HepG2 (cell line): ENCODE measurements around the gene TK2. TPM values are rescaled to one million over a fixed set of nuclear protein-coding genes. Genes with fewer than 3 reads are reported as not detected.

Source experiments
- AKNA ChIP-seq: sonication (generic); formaldehyde crosslinking; IDR thresholded peaks from 2 replicates; pipeline ENCODE4 v1.4.0; 2020; ENCODE audit warnings: missing genetic modification reagents, borderline replicate concordance
- ARNT2 ChIP-seq: sonication (generic); formaldehyde crosslinking; IDR thresholded peaks from 2 replicates; pipeline ENCODE4 v1.8.0; 2022; ENCODE audit warnings: mild to moderate bottlenecking, low read depth, missing genetic modification reagents, moderate library complexity
- GABPB1 ChIP-seq: IDR thresholded peaks from 2 replicates; pipeline ENCODE4 v1.6.1; 2016; ENCODE audit warnings: mild to moderate bottlenecking, missing genetic modification reagents, moderate library complexity, missing compliant biosample characterization
- HIVEP1 ChIP-seq: sonication (generic); formaldehyde crosslinking; IDR thresholded peaks from 2 replicates; pipeline ENCODE4 v1.4.0; 2020; ENCODE audit warnings: mild to moderate bottlenecking, missing genetic modification reagents
- HOXA3 ChIP-seq: sonication (generic); formaldehyde crosslinking; IDR thresholded peaks from 2 replicates; pipeline ENCODE4 v1.5.0; 2020; ENCODE audit warnings: missing genetic modification reagents
- IKZF1 ChIP-seq: fragments of 450-650 bp; IDR thresholded peaks from 2 replicates; pipeline ENCODE4 v1.7.1; 2016
- PHF21A ChIP-seq: sonication (generic); formaldehyde crosslinking; IDR thresholded peaks from 2 replicates; pipeline ENCODE4 v1.5.0; 2020; ENCODE audit warnings: mild to moderate bottlenecking, missing genetic modification reagents
- SALL1 ChIP-seq: sonication (generic); formaldehyde crosslinking; IDR thresholded peaks from 2 replicates; pipeline ENCODE4 v1.8.0; 2022; ENCODE audit warnings: mild to moderate bottlenecking, missing genetic modification reagents
- SATB2 ChIP-seq: sonication (generic); formaldehyde crosslinking; IDR thresholded peaks from 2 replicates; pipeline ENCODE4 v1.5.0; 2020; ENCODE audit warnings: missing genetic modification reagents
- SP4 ChIP-seq: sonication (generic); formaldehyde crosslinking; IDR thresholded peaks from 2 replicates; pipeline ENCODE4 v1.8.1; 2023; ENCODE audit warnings: mild to moderate bottlenecking, missing genetic modification reagents
- TAF15 ChIP-seq: fragments of 200-400 bp; formaldehyde crosslinking; IDR thresholded peaks from one replicate; pipeline ENCODE4 v1.6.1; 2018; ENCODE audit warnings: mild to moderate bottlenecking, low read depth, low read length; ENCODE audit not compliant: poor library complexity, severe bottlenecking
- ZNF337 ChIP-seq: sonication (generic); formaldehyde crosslinking; IDR thresholded peaks from 2 replicates; pipeline ENCODE4 v1.5.1; 2020; ENCODE audit warnings: missing genetic modification reagents, low read depth, mild to moderate bottlenecking, borderline replicate concordance
- ZNF563 ChIP-seq: sonication (generic); formaldehyde crosslinking; IDR thresholded peaks from 2 replicates; pipeline ENCODE4 v1.8.0; 2022; ENCODE audit warnings: mild to moderate bottlenecking, moderate library complexity, missing genetic modification reagents
- ZNF761 ChIP-seq: sonication (generic); formaldehyde crosslinking; conservative IDR thresholded peaks from 2 replicates; pipeline ENCODE4 v1.4.0; 2020; ENCODE audit warnings: mild to moderate bottlenecking, missing genetic modification reagents
- ZNF816 ChIP-seq: sonication (generic); formaldehyde crosslinking; IDR thresholded peaks from 2 replicates; pipeline ENCODE4 v1.8.0; 2022; ENCODE audit warnings: missing genetic modification reagents, mild to moderate bottlenecking, borderline replicate concordance
- polyA plus RNA-seq, 8 experiments: library from polyadenylated mRNA; depleted of rRNA in 3 of 8; stranded (reverse) in 7 of 8; unstranded in 1 of 8; fragments of >200 nt; fragmentation: Illumina TruSeq in 4 of 8; extraction: Trizol in 4 of 8; gene quantifications; 2 replicates each; pipeline versions ENCODE4 v1.2.1 to v1.2.3, GENCODE V29; 2011 to 2016; ENCODE audit warnings: low read depth in 4 of 8, missing spikeins in 1 of 8, mixed read lengths in 1 of 8; ENCODE audit not compliant: insufficient read depth in 1 of 8
- total RNA-seq, 5 experiments: library from RNA; depleted of rRNA; stranded (reverse); fragments of >200 nt; fragmentation: Illumina TruSeq; extraction: Trizol; gene quantifications; 2 replicates each; pipeline ENCODE4 v1.2.3, GENCODE V29; 2016; ENCODE audit warnings: low read depth in 1 of 5
- TF ChIP-seq, protein P1 (sequence below): sonication (generic); formaldehyde crosslinking; IDR thresholded peaks from 2 replicates; pipeline ENCODE4 v1.5.1; 2020; ENCODE audit warnings: mild to moderate bottlenecking, moderate library complexity, missing genetic modification reagents
- TF ChIP-seq, protein P2 (sequence below): sonication (generic); formaldehyde crosslinking; IDR thresholded peaks from 2 replicates; pipeline ENCODE4 v1.5.0; 2020; ENCODE audit warnings: mild to moderate bottlenecking, low read depth, missing genetic modification reagents, borderline replicate concordance
- TF ChIP-seq, protein P3 (sequence below): sonication (generic); formaldehyde crosslinking; IDR thresholded peaks from 2 replicates; pipeline ENCODE4 v1.8.0; 2022; ENCODE audit warnings: missing genetic modification reagents, mild to moderate bottlenecking, borderline replicate concordance
- TF ChIP-seq, protein P4 (sequence below): sonication (generic); formaldehyde crosslinking; IDR thresholded peaks from 2 replicates; pipeline ENCODE4 v1.4.0; 2020; ENCODE audit warnings: missing genetic modification reagents

The TK2 gene
- total and polyA plus RNA-seq, 2 of the 13 experiments (the other 11 are each of a cell fraction or from before 2014, with no cell fraction given) = 18.7 to 21.0 TPM

- TF ChIP-seq ZNF816 (CRISPR knock-in tag) (peak; percentile 99; the same call in 1 of the 2 replicates), TAF15 (peak; percentile 65), SALL1 (CRISPR knock-in tag) (peak; percentile 99), ZNF337 (peak; percentile 99; the same call in 1 of the 2 replicates), AKNA (CRISPR knock-in tag) (peak; percentile 98), ARNT2 (CRISPR knock-in tag) (peak; percentile 100), PHF21A (peak; percentile 79; the same call in 1 of the 2 replicates), HOXA3 (CRISPR knock-in tag) (peak; percentile 91), ZNF761 (peak; percentile 99), HIVEP1 (CRISPR knock-in tag) (peak; percentile 98), SP4 (CRISPR knock-in tag) (peak; percentile 89), SATB2 (CRISPR knock-in tag) (peak; percentile 94; the same call in 1 of the 2 replicates), GABPB1 (CRISPR knock-in tag) (peak; percentile 83), IKZF1 (no peak), ZNF563 (CRISPR knock-in tag) (peak; percentile 99; the same call in 1 of the 2 replicates)
- TF ChIP-seq, protein P1, sequence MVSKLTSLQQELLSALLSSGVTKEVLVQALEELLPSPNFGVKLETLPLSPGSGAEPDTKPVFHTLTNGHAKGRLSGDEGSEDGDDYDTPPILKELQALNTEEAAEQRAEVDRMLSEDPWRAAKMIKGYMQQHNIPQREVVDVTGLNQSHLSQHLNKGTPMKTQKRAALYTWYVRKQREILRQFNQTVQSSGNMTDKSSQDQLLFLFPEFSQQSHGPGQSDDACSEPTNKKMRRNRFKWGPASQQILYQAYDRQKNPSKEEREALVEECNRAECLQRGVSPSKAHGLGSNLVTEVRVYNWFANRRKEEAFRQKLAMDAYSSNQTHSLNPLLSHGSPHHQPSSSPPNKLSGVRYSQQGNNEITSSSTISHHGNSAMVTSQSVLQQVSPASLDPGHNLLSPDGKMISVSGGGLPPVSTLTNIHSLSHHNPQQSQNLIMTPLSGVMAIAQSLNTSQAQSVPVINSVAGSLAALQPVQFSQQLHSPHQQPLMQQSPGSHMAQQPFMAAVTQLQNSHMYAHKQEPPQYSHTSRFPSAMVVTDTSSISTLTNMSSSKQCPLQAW (CRISPR knock-in tag) = peak; percentile 90; the same call in 1 of the 2 replicates
- TF ChIP-seq, protein P2, sequence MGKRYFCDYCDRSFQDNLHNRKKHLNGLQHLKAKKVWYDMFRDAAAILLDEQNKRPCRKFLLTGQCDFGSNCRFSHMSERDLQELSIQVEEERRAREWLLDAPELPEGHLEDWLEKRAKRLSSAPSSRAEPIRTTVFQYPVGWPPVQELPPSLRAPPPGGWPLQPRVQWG (CRISPR knock-in tag) = no peak
- TF ChIP-seq, protein P3, sequence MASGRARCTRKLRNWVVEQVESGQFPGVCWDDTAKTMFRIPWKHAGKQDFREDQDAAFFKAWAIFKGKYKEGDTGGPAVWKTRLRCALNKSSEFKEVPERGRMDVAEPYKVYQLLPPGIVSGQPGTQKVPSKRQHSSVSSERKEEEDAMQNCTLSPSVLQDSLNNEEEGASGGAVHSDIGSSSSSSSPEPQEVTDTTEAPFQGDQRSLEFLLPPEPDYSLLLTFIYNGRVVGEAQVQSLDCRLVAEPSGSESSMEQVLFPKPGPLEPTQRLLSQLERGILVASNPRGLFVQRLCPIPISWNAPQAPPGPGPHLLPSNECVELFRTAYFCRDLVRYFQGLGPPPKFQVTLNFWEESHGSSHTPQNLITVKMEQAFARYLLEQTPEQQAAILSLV (CRISPR knock-in tag) = peak; percentile 98; the same call in 1 of the 2 replicates
- TF ChIP-seq, protein P4, sequence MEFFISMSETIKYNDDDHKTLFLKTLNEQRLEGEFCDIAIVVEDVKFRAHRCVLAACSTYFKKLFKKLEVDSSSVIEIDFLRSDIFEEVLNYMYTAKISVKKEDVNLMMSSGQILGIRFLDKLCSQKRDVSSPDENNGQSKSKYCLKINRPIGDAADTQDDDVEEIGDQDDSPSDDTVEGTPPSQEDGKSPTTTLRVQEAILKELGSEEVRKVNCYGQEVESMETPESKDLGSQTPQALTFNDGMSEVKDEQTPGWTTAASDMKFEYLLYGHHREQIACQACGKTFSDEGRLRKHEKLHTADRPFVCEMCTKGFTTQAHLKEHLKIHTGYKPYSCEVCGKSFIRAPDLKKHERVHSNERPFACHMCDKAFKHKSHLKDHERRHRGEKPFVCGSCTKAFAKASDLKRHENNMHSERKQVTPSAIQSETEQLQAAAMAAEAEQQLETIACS (CRISPR knock-in tag) = peak; percentile 75
These were observed 2.6 kb upstream of the TK2 start, which contains the start of gene CKLF (continued) for GRCh38 chr16:66552286-66553177.
